Fibroblast of pulmonary artery (primary cell): Measurements from ENCODE around the gene ARHGEF40.

Experiments
- DNase-seq: peaks from one replicate; pipeline ENCODE4 v3.0.0-alpha.2; 2010; ENCODE audit warnings: low read depth
- H3K4me3 ChIP-seq: replicated peaks from 2 replicates; pipeline ENCODE4 v1.5.1; 2011; ENCODE audit warnings: low read depth, mild to moderate bottlenecking, control low read depth, low read length, moderate library complexity
- TF ChIP-seq, protein P1 (sequence below): IDR thresholded peaks from 2 replicates; pipeline ENCODE4 v1.5.1; 2011; ENCODE audit warnings: mild to moderate bottlenecking, control low read depth, low read length, inconsistent platforms; ENCODE audit errors: missing control alignments

Gene ARHGEF40

GRCh38 chr14:21090194-21090939 is 20.3 kb downstream of the ARHGEF40 start:
- TF ChIP-seq, protein P1, sequence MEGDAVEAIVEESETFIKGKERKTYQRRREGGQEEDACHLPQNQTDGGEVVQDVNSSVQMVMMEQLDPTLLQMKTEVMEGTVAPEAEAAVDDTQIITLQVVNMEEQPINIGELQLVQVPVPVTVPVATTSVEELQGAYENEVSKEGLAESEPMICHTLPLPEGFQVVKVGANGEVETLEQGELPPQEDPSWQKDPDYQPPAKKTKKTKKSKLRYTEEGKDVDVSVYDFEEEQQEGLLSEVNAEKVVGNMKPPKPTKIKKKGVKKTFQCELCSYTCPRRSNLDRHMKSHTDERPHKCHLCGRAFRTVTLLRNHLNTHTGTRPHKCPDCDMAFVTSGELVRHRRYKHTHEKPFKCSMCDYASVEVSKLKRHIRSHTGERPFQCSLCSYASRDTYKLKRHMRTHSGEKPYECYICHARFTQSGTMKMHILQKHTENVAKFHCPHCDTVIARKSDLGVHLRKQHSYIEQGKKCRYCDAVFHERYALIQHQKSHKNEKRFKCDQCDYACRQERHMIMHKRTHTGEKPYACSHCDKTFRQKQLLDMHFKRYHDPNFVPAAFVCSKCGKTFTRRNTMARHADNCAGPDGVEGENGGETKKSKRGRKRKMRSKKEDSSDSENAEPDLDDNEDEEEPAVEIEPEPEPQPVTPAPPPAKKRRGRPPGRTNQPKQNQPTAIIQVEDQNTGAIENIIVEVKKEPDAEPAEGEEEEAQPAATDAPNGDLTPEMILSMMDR, result peak; percentile 38
- no peak overlapping the region for H3K4me3 ChIP-seq
- DNase-seq, result no peak

DNA sequence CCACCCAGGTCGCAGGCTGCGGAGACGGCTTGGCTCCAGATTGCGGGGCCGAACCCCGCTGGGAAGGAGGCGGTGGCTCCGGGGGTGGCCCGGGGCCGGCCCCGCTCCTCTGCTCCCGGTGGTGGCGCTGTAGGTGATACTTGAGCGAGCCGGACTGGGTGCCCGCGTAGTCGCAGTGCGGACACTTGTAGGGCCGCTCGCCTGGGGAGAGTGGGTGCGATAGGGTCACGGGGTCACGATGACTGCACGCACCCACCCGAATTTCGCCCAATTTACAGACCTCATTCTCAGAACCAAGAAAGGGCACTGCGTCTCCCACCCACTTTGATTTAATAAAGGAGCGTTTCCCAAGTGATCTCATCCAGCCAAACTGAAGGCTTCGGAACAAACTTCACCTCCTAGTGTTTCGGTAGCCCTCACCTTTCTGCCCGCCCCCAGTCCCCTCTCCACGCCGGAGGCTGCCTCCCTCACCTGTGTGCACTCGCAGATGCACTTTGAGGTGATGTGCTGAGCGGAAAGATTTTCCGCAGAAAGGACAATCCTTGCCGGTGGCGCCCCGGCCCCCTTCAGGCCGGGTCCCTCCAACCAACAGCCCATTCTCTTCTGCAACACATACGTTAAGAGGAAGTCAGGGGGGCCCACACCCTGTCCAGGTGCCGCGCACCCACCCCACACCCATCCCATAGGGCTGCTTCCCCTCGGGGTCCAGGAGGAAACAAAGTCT is 21.0 kb downstream of the ARHGEF40 start:
- H3K4me3 ChIP-seq, result no peak overlapping the region
- DNase-seq, result no peak
- TF ChIP-seq, protein P1, result no peak

GRCh38 chr14:21091821-21092272 is 21.7 kb downstream of the ARHGEF40 start:
- TF ChIP-seq, protein P1, result no peak
- no peak for DNase-seq
- H3K4me3 ChIP-seq, result no peak overlapping the region

DNA sequence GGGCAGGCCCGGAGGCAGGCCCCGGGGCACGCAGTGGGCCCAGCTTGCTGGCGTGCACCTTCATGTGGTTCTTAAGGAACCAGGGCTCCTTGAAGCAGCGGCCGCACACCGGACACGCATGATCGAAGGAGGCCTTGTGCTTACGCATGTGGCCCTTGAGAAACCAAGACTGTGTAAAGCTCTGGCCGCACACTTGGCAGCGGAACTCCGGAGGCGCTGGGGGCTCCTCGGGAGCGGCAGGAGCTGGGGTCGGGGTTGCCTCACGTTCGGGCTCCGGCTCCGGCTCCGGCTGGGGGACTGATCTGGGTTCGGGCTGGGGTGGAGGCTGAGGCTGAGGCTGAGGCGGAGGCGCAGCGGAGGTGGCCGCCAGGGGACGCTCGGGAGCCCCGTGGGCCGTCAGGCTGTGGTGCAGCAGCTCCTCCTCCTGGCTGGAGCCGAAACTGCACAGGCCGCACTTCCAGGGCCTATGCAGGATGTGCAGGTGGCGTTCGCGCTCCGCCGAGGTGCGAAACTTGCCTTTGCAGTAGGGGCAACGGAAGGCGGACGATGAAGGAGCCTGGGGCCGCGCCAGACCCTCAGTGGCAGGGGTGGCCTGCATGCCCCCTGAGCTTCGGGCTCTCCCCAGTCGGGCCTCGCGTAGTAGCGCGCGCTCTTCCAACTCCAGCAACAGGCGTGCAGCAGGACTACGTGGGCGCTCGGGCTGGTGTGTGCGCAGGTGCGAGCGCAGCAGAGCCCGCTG is 22.3 kb downstream of the ARHGEF40 start:
- TF ChIP-seq, protein P1, result no peak
- no peak overlapping the region for H3K4me3 ChIP-seq
- DNase-seq, result peak; percentile 81

- TF ChIP-seq, protein P1, result no peak
- no peak overlapping the region for H3K4me3 ChIP-seq
- DNase-seq, result no peak
Observed at GRCh38 chr14:21093018-21093417, 22.9 kb downstream of the ARHGEF40 start.

- DNase-seq, result no peak
- TF ChIP-seq, protein P1, result peak; percentile 44
Observed at GRCh38 chr14:21093769-21094681, 23.9 kb downstream of the ARHGEF40 start.

More at GRCh38 chr14:21093769-21094681, 23.9 kb downstream of the ARHGEF40 start:
- H3K4me3 ChIP-seq, result no peak overlapping the region
